Stomach smooth muscle (tissue), 2 donors: ENCODE measurements around the gene KRTAP6-2.

Source experiments
- H3K27ac ChIP-seq: one replicate; pipeline ENCODE4 v1.7.0; 2013; ENCODE audit warnings: mild to moderate bottlenecking, low read length, inconsistent platforms
- H3K27me3 ChIP-seq, 2 donors: one replicate each; pipeline ENCODE4 v1.7.0; 2013; ENCODE audit warnings: low read length in 2 of 2; ENCODE audit not compliant: insufficient read depth in 2 of 2, control insufficient read depth in 1 of 2
- H3K36me3 ChIP-seq, 2 donors: one replicate each; pipeline ENCODE4 v1.7.0; 2013; ENCODE audit warnings: low read length in 2 of 2; ENCODE audit not compliant: control insufficient read depth in 2 of 2, insufficient read depth in 2 of 2
- H3K4me1 ChIP-seq: one replicate; pipeline ENCODE4 v1.7.0; 2013; ENCODE audit warnings: low read length; ENCODE audit not compliant: control insufficient read depth, insufficient read depth
- H3K4me3 ChIP-seq, 2 donors: one replicate each; pipeline ENCODE4 v1.7.0; 2013; ENCODE audit warnings: low read length in 2 of 2
- H3K9ac ChIP-seq, 2 donors: one replicate each; pipeline ENCODE4 v1.7.0; 2013; ENCODE audit warnings: low read length in 2 of 2, mild to moderate bottlenecking in 1 of 2
- H3K9me3 ChIP-seq, 2 donors: one replicate each; pipeline ENCODE4 v1.7.0; 2013; ENCODE audit warnings: low read length in 2 of 2; ENCODE audit not compliant: control insufficient read depth in 2 of 2
- donor health status: healthy.
- donor health status: Pancreatic carcinoma.

The KRTAP6-2 gene

GRCh38 chr21:30577766-30578165, 20.9 kb downstream of the KRTAP6-2 start:
- no peak overlapping the region for H3K4me3 ChIP-seq
- H3K4me1 ChIP-seq = no peaks in the 10 kb centered on the region
- no peak overlapping the region for H3K9ac ChIP-seq
- no peaks in the 10 kb centered on the region for H3K9me3 ChIP-seq
- H3K36me3 ChIP-seq = no peaks in the 10 kb centered on the region
- H3K27ac ChIP-seq = no peak overlapping the region
- H3K27me3 ChIP-seq = no peaks in the 10 kb centered on the region

DNA sequence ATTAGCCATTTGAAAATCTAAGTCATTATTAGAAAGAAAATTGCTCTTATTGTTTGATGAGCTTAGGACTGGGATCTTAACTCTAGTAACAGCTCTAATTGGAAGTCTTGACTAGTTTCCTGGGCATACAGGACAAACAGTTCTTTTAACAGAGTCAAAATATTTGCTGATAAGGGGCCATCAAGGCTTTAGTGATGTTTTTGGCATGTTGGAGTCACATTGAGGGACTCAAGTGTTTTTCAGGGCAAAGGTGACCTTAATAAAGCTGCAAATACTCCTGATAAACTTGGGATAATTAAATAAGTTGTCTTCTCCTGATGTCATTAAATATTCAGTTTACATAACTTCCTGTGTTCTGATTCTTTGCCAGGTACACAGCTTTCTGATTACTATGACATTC, 31.1 kb downstream of the KRTAP6-2 start:
- Histone ChIP-seq H3K4me1 (no peaks in the 10 kb centered on the region), H3K36me3 (no peaks in the 10 kb centered on the region), H3K27me3 (no peaks in the 10 kb centered on the region), H3K27ac (no peak overlapping the region), H3K4me3 (no peak overlapping the region), H3K9me3 (no peaks in the 10 kb centered on the region), H3K9ac (no peak overlapping the region)

DNA sequence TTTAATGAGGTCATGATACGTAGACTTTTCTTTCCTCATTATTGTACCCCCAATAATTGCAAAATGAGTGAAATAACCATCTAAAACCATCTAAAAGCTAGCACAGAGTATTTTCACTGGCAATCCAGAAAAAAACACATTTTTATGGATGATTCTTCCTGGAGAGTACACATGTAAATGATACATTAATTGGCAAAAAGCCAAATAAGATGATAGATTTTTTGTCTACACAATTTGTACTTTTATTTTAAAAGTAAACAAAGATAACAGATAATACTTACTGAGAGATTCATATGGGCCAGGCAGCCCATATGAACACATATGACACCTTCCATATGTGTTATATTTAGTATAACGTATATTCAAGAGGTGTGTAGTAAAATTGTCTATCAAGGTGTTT, 35.1 kb downstream of the KRTAP6-2 start:
- Histone ChIP-seq H3K27me3 (no peaks in the 10 kb centered on the region), H3K27ac (no peak overlapping the region), H3K4me3 (no peak overlapping the region), H3K4me1 (no peaks in the 10 kb centered on the region), H3K36me3 (no peaks in the 10 kb centered on the region), H3K9ac (no peak overlapping the region), H3K9me3 (no peaks in the 10 kb centered on the region)

- no peaks in the 10 kb centered on the region for H3K4me1 ChIP-seq
- no peaks in the 10 kb centered on the region for H3K9me3 ChIP-seq
- H3K36me3 ChIP-seq = no peaks in the 10 kb centered on the region
- no peak overlapping the region for H3K27ac ChIP-seq
- H3K9ac ChIP-seq = no peak overlapping the region
- H3K4me3 ChIP-seq = no peak overlapping the region
- no peaks in the 10 kb centered on the region for H3K27me3 ChIP-seq
Measured at GRCh38 chr21:30563072-30563471, 35.6 kb downstream of the KRTAP6-2 start.

GRCh38 chr21:30561957-30562356, 36.7 kb downstream of the KRTAP6-2 start:
- H3K27ac ChIP-seq = no peak overlapping the region
- no peaks in the 10 kb centered on the region for H3K4me1 ChIP-seq
- H3K9ac ChIP-seq = no peak overlapping the region
- H3K9me3 ChIP-seq = no peaks in the 10 kb centered on the region
- no peak overlapping the region for H3K4me3 ChIP-seq
- no peaks in the 10 kb centered on the region for H3K36me3 ChIP-seq
- no peaks in the 10 kb centered on the region for H3K27me3 ChIP-seq

GRCh38 chr21:30561264-30561895, 37.3 kb downstream of the KRTAP6-2 start, which contains the start of gene KRTAP19-7:
Gene KRTAP19-7 (minus strand): TSS chr21:30561314. CDS start chr21:30561289, 25 bp downstream.
- no peak within 1 kb of the TSS for H3K27ac ChIP-seq
- H3K9ac ChIP-seq = no peak within 1 kb of the TSS
- H3K4me3 ChIP-seq = no peak within 1 kb of the TSS
- H3K9me3 ChIP-seq = no peaks in the 10 kb centered on the region
- H3K27me3 ChIP-seq = no peaks in the 10 kb centered on the region
- H3K36me3 ChIP-seq = no peaks in the 10 kb centered on the region
- no peaks in the 10 kb centered on the region for H3K4me1 ChIP-seq

- Histone ChIP-seq H3K4me3 (no peak overlapping the region), H3K36me3 (no peaks in the 10 kb centered on the region), H3K9ac (no peak overlapping the region), H3K9me3 (no peaks in the 10 kb centered on the region), H3K4me1 (no peaks in the 10 kb centered on the region), H3K27me3 (no peaks in the 10 kb centered on the region), H3K27ac (no peak overlapping the region)
Measured at GRCh38 chr21:30555095-30555494, 43.6 kb downstream of the KRTAP6-2 start.

- H3K27ac ChIP-seq = no peak overlapping the region
- no peak overlapping the region for H3K9ac ChIP-seq
- no peaks in the 10 kb centered on the region for H3K9me3 ChIP-seq
- H3K27me3 ChIP-seq = no peaks in the 10 kb centered on the region
- no peaks in the 10 kb centered on the region for H3K4me1 ChIP-seq
- H3K36me3 ChIP-seq = no peaks in the 10 kb centered on the region
- no peak overlapping the region for H3K4me3 ChIP-seq
Measured at GRCh38 chr21:30552782-30553181, 45.9 kb downstream of the KRTAP6-2 start.
